B cell (primary cell): ENCODE results near the gene SLCO1A2. TPM values are rescaled to one million over a fixed set of nuclear protein-coding genes. Genes with fewer than 3 reads are reported as not detected.

Source experiments
- ATAC-seq: fragments of 200-7000 bp; cut with Tn5 transposase; one replicate; pipeline ENCODE4 v1.10.0; 2021; ENCODE audit warnings: low read depth, mild to moderate bottlenecking, moderate number of reproducible peaks, moderate library complexity
- CTCF ChIA-PET: fragments of 350-600 bp; sonication (Branson Sonifier 250); formaldehyde crosslinking; loops from one replicate; lab custom pipeline; 2021; ENCODE audit warnings: antibody characterized with exemption, inconsistent platforms; lab: Charles Lee
- POLR2A ChIA-PET: fragments of 350-600 bp; sonication (Branson Sonifier 250); formaldehyde crosslinking; loops from one replicate; lab custom pipeline; 2021; ENCODE audit warnings: antibody characterized with exemption; lab: Charles Lee
- DNase-seq: peaks from one replicate; pipeline ENCODE4 v3.0.0; 2013
- H2AFZ ChIP-seq: 2 replicates; pipeline ENCODE4 v1.6.1; 2012; ENCODE audit warnings: mild to moderate bottlenecking, low read depth, low read length; ENCODE audit not compliant: insufficient read depth, poor library complexity, severe bottlenecking
- H3K27ac ChIP-seq, 2 donors: 1 replicate in 1 of 2; 2 replicates in 1 of 2; pipeline ENCODE4 v1.5.1; 2012 to 2013; ENCODE audit warnings: low read length in 2 of 2, mild to moderate bottlenecking in 2 of 2, moderate library complexity in 1 of 2
- H3K27me3 ChIP-seq, 4 experiments: fragments of 200-600 bp in 1 of 4; sonication (generic) in 1 of 4; replicated peaks in 1 of 4; 1 replicate in 2 of 4; 2 replicates in 2 of 4; pipeline versions ENCODE4 v1.6.1 to v1.7.0; 2013 to 2016; ENCODE audit warnings: low read length in 3 of 4, mild to moderate bottlenecking in 2 of 4, mixed read lengths in 1 of 4, moderate library complexity in 1 of 4; ENCODE audit not compliant: insufficient read depth in 4 of 4, control insufficient read depth in 3 of 4; ENCODE audit errors: control extremely low read depth in 1 of 4
- H3K36me3 ChIP-seq, 2 experiments: replicated peaks in 1 of 2; 1 replicate in 1 of 2; 2 replicates in 1 of 2; pipeline versions ENCODE4 v1.6.1 to v1.7.1; 2013; ENCODE audit warnings: low read length in 1 of 2; ENCODE audit not compliant: insufficient read depth in 2 of 2, control insufficient read depth in 1 of 2; ENCODE audit errors: control extremely low read depth in 1 of 2, extremely low read depth in 1 of 2
- H3K4me1 ChIP-seq, 2 donors: fragments of 200-600 bp in 1 of 2; sonication (generic) in 1 of 2; 1 replicate in 1 of 2; 2 replicates in 1 of 2; pipeline versions ENCODE4 v1.5.1 to v1.6.1; 2013 to 2017; ENCODE audit warnings: low read length in 2 of 2; ENCODE audit not compliant: control insufficient read depth in 2 of 2, insufficient read depth in 2 of 2
- H3K4me2 ChIP-seq: replicated peaks from 2 replicates; pipeline ENCODE3; 2012; ENCODE audit warnings: mild to moderate bottlenecking, low read depth, low read length; ENCODE audit not compliant: poor library complexity, severe bottlenecking
- H3K4me3 ChIP-seq, 5 experiments: fragments of 200-600 bp in 1 of 5; sonication (generic) in 1 of 5; 1 replicate in 3 of 5; 2 replicates in 2 of 5; pipeline versions ENCODE4 v1.5.1 to v1.7.0; 2011 to 2016; ENCODE audit warnings: low read length in 4 of 5, mild to moderate bottlenecking in 4 of 5, low read depth in 2 of 5, control low read depth in 1 of 5, moderate library complexity in 1 of 5; ENCODE audit not compliant: insufficient read depth in 1 of 5; ENCODE audit errors: control extremely low read depth in 1 of 5, extremely low read depth in 1 of 5
- H3K79me2 ChIP-seq: fragments of 200-600 bp; sonication (generic); one replicate; pipeline ENCODE4 v1.6.0; 2016; ENCODE audit warnings: low read length; ENCODE audit not compliant: control insufficient read depth, insufficient read depth
- H3K9ac ChIP-seq: fragments of 200-600 bp; sonication (generic); 2 replicates; pipeline ENCODE4 v1.6.1; 2017; ENCODE audit warnings: mild to moderate bottlenecking, low read length, moderate library complexity
- H3K9me3 ChIP-seq, 3 donors: one replicate each; pipeline versions ENCODE4 v1.6.1 to v1.7.1; 2013; ENCODE audit warnings: low read length in 2 of 3; ENCODE audit not compliant: control insufficient read depth in 2 of 3, insufficient read depth in 1 of 3; ENCODE audit errors: control extremely low read depth in 1 of 3
- H4K20me1 ChIP-seq: 2 replicates; pipeline ENCODE4 v1.6.0; 2012; ENCODE audit warnings: mild to moderate bottlenecking, low read length; ENCODE audit not compliant: insufficient read depth, control insufficient read depth, poor library complexity, severe bottlenecking
- H3K27ac Mint-ChIP-seq: one replicate; pipeline ENCODE4 v1.8.0; 2021; ENCODE audit warnings: mixed read lengths
- H3K27me3 Mint-ChIP-seq: one replicate; pipeline ENCODE4 v1.8.0; 2021; ENCODE audit warnings: mixed read lengths
- H3K4me1 Mint-ChIP-seq: one replicate; pipeline ENCODE4 v1.8.0; 2021; ENCODE audit warnings: mixed read lengths
- H3K4me3 Mint-ChIP-seq: one replicate; pipeline ENCODE4 v1.8.0; 2021; ENCODE audit warnings: mixed read lengths
- H3K9me3 Mint-ChIP-seq: one replicate; pipeline ENCODE4 v1.8.0; 2022; ENCODE audit warnings: mixed read lengths; ENCODE audit not compliant: insufficient read depth
- EZH2 ChIP-seq: IDR thresholded peaks from 2 replicates; pipeline ENCODE4 v1.6.1; 2012; ENCODE audit warnings: borderline replicate concordance, low read depth, mild to moderate bottlenecking, moderate library complexity, low read length; ENCODE audit not compliant: insufficient read depth, poor library complexity, severe bottlenecking
- WGBS: methylation state at CpG from one replicate; pipeline ENCODE4 v1.1.5; 2013; ENCODE audit warnings: missing lambda C conversion rate; ENCODE audit not compliant: insufficient coverage; 5-methylcytosine and 5-hydroxymethylcytosine counted together
- intact Hi-C: fragments of 100-400 bp; cut with micrococcal nuclease; formaldehyde crosslinking; loops from one replicate; pipeline ENCODE4 v1.10.0; 2022
- polyA plus RNA-seq: library from polyadenylated mRNA; depleted of rRNA; stranded (reverse); fragments of >200 nt; gene quantifications from 2 replicates; pipeline ENCODE4 v1.2.3, GENCODE V29; 2012
- total RNA-seq, 2 donors: library from RNA; stranded (reverse); fragments of 120-200 nt in 1 of 2; gene quantifications; 1 replicate in 1 of 2; 2 replicates in 1 of 2; pipeline versions ENCODE4 v1.2.3 to v1.2.4, GENCODE V29; 2013 to 2022
- TF ChIP-seq, protein P1 (sequence below): fragments of 200-600 bp; IDR thresholded peaks from one replicate; pipeline ENCODE4 v1.8.0; 2022; ENCODE audit warnings: antibody characterized with exemption, mild to moderate bottlenecking

SLCO1A2 gene
- total and polyA plus RNA-seq, 2 donors (not counting 1 experiment from before 2014, with no cell fraction given), result not detected

DNA sequence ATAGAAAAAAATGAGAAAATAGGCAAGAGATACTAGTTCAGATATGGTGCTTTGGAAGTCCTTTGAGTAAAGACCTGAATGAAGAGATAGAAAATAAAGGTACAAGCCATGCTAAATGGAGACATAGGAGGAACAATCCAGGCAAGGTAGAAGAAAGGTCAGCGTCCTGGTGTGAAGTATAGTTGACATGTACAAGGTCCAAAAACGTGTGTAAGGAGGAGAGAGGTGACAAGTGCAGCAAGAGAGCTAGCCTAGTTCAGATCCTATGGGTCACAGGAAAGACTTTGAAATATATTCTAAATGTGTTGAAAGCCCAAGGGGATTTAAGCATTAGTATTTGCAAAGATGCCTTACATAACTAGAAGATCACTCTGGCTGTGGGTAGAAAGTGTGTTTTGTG is 115.5 kb downstream of the SLCO1A2 start:
- Histone ChIP-seq H3K4me3 (no peak overlapping the region), H3K27ac (no peak overlapping the region), H3K27me3 (no peaks in the 10 kb centered on the region), H3K36me3 (no peaks in the 10 kb centered on the region), H3K4me1 (no peaks in the 10 kb centered on the region), H4K20me1 (no peaks in the 10 kb centered on the region), H2AFZ (no peak overlapping the region), H3K4me2 (no peak overlapping the region), H3K9ac (no peak overlapping the region), H3K9me3 (no peaks in the 10 kb centered on the region), H3K79me2 (no peaks in the 10 kb centered on the region)
- POLR2A ChIA-PET, result no interaction called here
- intact Hi-C loops, result no loop called here
- H3K27me3 Mint-ChIP-seq, result no peaks in the 10 kb centered on the region
- TF ChIP-seq, protein P1, sequence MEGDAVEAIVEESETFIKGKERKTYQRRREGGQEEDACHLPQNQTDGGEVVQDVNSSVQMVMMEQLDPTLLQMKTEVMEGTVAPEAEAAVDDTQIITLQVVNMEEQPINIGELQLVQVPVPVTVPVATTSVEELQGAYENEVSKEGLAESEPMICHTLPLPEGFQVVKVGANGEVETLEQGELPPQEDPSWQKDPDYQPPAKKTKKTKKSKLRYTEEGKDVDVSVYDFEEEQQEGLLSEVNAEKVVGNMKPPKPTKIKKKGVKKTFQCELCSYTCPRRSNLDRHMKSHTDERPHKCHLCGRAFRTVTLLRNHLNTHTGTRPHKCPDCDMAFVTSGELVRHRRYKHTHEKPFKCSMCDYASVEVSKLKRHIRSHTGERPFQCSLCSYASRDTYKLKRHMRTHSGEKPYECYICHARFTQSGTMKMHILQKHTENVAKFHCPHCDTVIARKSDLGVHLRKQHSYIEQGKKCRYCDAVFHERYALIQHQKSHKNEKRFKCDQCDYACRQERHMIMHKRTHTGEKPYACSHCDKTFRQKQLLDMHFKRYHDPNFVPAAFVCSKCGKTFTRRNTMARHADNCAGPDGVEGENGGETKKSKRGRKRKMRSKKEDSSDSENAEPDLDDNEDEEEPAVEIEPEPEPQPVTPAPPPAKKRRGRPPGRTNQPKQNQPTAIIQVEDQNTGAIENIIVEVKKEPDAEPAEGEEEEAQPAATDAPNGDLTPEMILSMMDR, result no peak
- TF ChIP-seq EZH2, result no peak
- no peak overlapping the region for H3K27ac Mint-ChIP-seq
- WGBS, result 65% methylated on average over 2 of the region's 2 CpGs
- H3K9me3 Mint-ChIP-seq, result no peaks in the 10 kb centered on the region
- CTCF ChIA-PET, result no interaction called here
- no peak overlapping the region for H3K4me3 Mint-ChIP-seq
- ATAC-seq (no peak), DNase-seq (no peak)
- H3K4me1 Mint-ChIP-seq, result no peaks in the 10 kb centered on the region

Other genes with a start within 250 kb of the SLCO1A2 start
- gene SLCO1B1, start 203.7 kb downstream of the SLCO1A2 start, total RNA-seq, result not detected in 2 replicates
- not detected in 2 replicates for gene SLCO1B1, start 203.7 kb downstream of the SLCO1A2 start, polyA plus RNA-seq
- not detected in 2 replicates for gene IAPP, start 38.0 kb upstream of the SLCO1A2 start, total RNA-seq
- not detected in 2 replicates for gene IAPP, start 38.0 kb upstream of the SLCO1A2 start, polyA plus RNA-seq
- 28.4 and 31.2 TPM in 2 replicates for gene PYROXD1, start 102.7 kb upstream of the SLCO1A2 start, total RNA-seq
- gene PYROXD1, start 102.7 kb upstream of the SLCO1A2 start, polyA plus RNA-seq, result 22.1 and 34.9 TPM in 2 replicates
- 54.8 and 56.3 TPM in 2 replicates for gene RECQL, start 166.7 kb upstream of the SLCO1A2 start, total RNA-seq
- gene RECQL, start 166.7 kb upstream of the SLCO1A2 start, polyA plus RNA-seq, result 13.9 and 14.4 TPM in 2 replicates
- 25.1 and 26.3 TPM in 2 replicates for gene GOLT1B, start 166.9 kb upstream of the SLCO1A2 start, total RNA-seq
- 8.2 and 14.8 TPM in 2 replicates for gene GOLT1B, start 166.9 kb upstream of the SLCO1A2 start, polyA plus RNA-seq
- 0.39 TPM in 1 of 2 replicates, not detected in the other for gene SPX, start 191.4 kb upstream of the SLCO1A2 start, total RNA-seq
- gene SPX, start 191.4 kb upstream of the SLCO1A2 start, polyA plus RNA-seq, result 0.04 and 0.13 TPM in 2 replicates